NOMO-1 treated with DMSO at 0.1 percent for 48 hours (cell line): Measurements from ENCODE around the gene TMEM170B.

Experiments used
- DNase-seq: peaks from one replicate; lab custom pipeline; 2025; ENCODE audit not compliant: unreplicated experiment; lab: John Stamatoyannopoulos, UW

Gene TMEM170B

GRCh38 chr6:11613858-11614257 is 76.3 kb downstream of the TMEM170B start:
- DNase-seq = no peak

- DNase-seq = no peak
Measured at GRCh38 chr6:11614534-11615213, 77.1 kb downstream of the TMEM170B start.

DNA sequence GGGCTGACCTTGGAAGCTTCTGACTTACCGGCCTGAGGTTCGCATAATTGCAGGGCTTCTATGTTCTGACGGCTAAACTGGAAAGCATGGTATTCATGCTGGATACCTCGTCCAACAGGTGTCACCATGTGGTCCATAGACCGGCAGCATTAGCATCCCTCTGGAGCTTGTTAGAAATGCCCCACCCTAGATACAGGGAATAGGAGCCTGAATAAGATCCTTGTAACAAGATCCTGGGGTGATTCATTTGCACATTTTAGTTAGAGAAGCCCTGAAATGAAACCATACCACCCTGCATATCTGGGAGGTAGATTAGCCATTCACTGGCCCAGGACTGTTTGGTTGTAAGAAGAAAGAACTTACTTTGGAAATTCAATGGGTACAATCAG is 77.7 kb downstream of the TMEM170B start:
- DNase-seq = no peak

DNA sequence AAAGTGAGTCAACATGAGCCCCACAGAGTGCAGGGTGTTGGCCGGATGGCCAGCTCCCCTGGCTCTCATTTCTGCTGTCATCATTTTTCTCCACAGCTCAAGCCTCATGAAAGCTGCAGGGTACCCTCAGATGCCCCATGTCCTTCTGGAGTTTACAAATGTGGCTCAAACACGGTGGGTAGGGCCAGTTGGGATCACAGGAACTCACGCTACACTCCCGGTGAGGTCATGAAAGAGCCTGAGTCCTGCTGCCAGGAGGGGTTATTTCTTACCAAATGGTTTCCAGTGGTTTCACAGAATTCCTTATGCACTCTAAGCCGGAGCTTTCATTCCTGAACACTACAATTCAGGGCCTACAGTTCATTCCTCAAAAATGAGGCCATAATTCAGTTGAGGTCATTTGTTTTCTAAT is 78.7 kb downstream of the TMEM170B start:
- DNase-seq = no peak

DNA sequence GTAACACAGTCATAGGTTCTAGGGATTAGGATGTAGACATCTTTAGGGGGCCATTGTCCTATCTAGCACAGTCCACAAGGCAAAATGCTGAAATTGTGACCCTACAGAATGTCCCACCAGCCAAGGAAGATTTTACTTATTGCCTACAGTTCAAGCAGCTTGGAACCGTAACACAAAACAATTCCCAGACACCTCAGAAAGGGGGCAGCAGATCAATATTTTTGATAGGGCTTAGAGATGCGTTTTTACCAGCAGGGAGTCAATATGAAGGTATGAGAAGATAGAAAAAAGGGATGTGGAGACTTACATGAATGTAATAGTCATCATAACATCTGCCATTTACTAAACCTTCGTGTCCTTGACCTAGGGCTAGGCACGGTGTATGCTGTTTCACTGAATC is 81.0 kb downstream of the TMEM170B start:
- DNase-seq = peak; percentile 14

DNA sequence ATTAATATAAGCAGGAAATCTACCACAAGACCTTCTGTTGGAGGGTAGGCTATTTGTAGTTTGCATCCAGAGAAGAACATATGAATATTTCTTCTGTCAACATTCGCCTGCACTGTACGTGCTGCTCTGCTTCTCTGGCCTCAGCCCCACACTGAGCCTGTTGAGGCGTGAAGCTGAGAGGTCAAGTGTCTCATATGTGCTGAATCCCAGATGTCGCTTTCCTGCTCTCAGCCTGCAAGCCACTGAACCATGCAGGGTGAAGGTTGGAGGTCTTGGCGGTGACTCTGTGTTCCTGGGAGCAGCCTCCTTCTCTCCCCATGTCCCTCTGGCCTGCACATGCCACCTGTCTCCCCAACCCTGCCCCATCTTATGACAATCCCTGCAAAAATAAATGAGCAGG is 83.6 kb downstream of the TMEM170B start:
- no peak for DNase-seq

DNA sequence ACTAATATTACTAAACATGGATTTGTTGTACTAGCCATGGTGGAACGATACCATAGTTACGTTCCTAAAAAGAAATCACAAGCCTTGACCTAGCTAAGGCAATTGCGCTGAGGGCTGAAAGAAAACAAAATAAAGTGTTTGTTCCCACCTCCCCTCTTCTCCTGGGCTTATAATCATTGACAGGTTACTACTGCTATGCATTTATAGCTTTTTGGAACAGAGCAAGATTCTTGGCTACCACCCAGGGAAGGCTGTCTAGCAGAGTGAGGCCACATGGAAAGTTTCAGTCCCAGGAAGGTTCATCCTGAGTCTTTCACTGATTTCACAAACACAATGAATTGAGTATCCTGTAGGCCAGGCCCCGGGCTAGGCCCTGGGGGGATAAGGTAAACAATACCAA is 84.6 kb downstream of the TMEM170B start:
- no peak for DNase-seq

DNA sequence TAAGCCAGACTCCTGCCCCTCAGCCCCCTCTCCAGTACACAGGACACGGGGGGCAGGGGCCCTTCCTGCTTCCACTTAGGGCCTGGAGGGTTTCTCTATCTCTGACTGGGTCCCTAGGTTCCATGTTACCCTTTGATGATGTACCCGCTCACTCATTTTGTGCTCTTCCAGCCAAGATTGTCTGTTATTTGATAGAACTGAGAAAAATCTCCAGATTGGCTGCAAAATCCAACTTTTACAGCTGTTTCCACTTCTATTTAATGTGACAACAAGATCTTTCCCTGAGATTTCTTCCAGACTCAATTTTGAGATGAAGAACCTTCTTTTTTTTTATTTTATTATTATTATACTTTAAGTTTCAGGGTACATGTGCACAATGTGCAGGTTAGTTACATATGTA is 85.7 kb downstream of the TMEM170B start:
- DNase-seq = no peak

DNA sequence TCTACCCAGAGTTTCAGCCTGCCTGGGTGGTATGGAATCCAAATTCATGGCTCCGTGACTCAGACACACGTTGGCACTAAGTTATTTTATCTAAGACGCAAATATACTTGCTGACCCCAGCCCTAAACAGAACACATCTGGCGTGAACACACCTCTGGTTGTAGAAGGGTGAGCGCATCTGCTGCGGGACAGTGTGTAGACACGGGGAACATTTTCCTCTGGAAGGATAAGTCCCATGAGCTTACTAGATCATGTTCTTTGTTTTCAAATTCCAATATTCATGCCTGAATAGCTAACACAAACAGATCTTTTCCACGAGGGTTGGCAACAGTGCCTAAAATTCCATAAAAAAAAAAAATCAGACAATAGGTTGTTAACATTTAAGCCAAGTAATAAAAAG is 87.8 kb downstream of the TMEM170B start:
- no peak for DNase-seq

GRCh38 chr6:11626356-11626755 is 88.8 kb downstream of the TMEM170B start:
- no peak for DNase-seq

- DNase-seq = no peak
Measured at GRCh38 chr6:11628562-11628961, 91.0 kb downstream of the TMEM170B start.

DNA sequence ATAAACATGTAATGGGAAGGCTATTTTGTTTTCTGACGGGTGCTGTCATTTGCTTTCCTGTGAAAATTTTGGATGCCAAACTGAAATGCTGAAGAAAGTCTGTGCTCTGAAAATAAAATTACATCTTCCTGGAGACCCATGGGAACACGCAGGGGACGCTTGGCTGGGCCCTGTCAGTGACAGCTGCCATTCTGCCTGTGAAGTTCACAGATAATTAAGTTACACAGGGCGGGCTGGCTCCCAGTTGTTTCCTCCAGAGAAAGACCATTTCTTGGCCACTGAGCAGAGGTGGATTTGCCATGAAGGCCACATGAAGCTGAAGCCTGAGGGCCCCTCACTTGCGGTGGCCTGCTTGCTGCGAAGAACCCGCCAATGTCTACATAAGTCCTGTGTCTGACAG is 93.5 kb downstream of the TMEM170B start:
- DNase-seq = no peak

DNA sequence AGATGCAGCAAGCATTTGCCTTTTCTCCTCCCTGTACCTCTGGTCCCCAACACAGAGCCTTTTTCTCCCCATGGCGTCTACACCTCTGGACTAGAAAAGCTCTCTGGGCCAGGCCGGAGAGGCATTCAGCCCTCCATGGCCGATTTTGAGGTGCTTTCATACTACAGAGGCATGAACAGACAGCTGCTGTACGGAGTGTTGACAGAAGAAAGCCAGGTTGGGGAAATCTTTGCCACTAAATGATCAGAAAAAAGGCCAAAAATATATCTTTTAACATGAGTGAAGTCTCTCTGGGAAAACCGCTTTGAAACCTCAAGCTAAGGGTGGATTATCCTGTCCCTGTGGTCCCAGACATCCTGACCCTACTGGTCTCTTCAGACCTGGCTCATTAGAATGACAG is 94.0 kb downstream of the TMEM170B start:
- no peak for DNase-seq

DNA sequence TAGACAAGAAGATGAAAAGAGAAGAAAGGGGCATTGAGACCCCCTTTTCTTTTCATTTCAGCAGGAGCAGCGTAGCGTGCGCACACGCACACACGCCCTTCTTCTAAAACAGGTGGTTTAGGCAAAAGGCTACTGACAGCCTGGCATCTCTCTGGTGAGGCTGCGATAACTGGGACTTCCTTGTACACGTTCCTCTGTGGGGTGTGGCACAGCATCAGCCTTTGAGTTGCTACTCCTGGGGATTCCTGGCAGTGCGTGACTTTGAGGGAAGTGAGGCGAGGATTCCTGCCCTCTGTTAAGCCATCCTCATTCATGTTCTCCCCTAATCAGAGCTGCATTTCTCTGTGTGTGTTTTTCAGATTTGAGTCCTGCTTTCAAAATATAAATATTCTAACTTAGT is 94.7 kb downstream of the TMEM170B start:
- no peak for DNase-seq

- DNase-seq = no peak
Measured at GRCh38 chr6:11632795-11633511, 95.4 kb downstream of the TMEM170B start.
